Measurements from ENCODE around the gene SMIM15.
A peak's percentile ranks its signal among the peaks of the same experiment; 100 is the strongest.

SMIM15 gene

DNA sequence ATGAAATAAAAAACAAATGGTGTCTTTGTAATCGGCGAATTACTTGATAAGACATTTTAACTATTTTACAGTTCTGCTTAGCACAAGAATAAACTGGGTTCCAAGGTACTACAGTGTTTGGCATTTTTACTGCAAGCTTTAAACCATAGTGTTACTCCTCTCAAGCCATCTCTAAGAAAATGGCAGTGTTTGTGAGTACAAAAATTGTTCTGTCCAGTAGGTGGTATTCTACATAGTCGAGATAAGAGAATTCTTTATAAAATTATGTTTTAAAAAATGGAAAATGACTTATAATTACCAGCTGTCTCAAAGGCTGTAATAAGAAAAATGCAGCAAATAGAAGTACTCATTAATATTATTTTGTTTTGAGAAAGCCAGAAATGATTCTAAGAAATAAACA lies 3.2 kb downstream of the SMIM15 start:
- DNase-seq: peak; percentile 24

DNA sequence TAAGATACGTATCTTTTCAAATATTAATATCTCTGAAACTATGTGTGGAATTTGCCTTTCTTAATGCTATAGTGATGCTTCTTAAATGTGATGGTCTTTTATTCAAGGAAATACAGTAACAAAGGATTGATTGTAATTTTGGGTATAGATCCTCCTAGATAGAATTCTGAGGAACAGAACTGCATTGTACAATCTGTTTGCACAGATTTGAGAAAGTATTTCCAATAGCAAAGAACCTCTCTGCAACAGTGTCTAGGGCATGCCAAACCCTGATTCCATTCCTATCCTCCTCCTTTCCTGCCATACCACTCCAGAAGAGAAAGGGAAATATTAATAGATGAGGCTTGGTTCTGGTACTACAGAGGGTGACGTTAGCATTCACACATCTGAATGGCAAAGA lies 10.4 kb downstream of the SMIM15 start:
- DNase-seq: no peak

- DNase-seq: no peak
Measured at GRCh38 chr5:61148515-61148914, 13.8 kb downstream of the SMIM15 start.

GRCh38 chr5:61142811-61143210 lies 19.5 kb downstream of the SMIM15 start:
- DNase-seq: no peak

GRCh38 chr5:61142391-61142790 lies 19.9 kb downstream of the SMIM15 start:
- no peak for DNase-seq

DNA sequence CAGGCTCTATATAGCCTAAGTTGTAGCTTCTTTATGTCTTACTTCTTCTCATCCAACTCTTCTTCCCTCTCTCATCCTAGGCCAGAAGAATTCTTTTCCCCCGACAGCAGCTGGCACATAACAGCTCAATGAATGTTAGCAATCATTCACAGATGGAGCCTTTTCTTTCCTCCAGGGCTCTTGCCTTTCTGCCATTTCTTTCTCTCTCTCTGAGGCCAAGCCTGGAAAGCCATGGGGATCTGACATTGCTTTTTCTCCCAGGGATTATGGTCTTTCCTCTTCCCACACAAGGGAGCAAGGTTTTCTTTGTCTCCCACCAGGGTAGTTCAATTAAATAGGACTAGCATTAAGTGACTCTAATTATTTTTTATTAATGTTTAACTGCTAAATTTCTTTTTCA lies 20.5 kb downstream of the SMIM15 start:
- no peak for DNase-seq

- DNase-seq: no peak
Measured at GRCh38 chr5:61139931-61140330, 22.3 kb downstream of the SMIM15 start.

DNA sequence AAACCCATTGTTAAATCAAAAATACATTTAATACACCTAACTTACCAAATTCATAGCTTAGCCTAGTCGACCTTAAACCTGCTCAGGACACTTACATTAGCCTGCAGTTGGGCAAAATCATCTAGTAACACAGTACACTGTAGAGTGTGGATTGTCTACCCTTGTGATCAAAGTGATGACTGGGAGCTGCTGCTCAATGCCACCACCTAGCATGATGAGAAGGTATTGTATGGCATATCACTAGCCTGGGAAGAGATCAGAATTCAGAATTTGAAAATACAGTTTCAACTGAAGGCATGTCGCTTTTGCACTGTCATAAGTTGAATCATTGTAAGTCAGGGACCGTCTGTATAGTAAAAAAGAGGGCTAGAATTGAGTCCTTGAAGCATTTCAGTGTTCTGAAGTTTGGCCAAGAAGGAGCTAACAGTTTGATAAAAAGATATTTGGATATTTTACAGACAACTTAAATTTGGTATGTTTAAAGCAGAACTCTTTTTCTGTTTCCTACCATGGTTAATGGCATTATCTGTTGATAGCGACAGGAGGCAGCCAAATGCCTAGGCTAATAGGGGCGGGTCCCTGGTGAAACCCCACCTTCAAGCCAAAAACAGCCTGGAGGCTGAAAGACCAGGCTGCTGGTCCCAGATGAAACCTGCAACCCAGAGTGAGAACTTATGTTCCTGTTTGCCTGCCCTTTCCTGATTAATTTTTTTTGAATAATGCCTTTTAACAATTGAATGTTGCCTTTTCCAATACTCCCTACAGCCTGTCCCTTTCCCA lies 23.0 kb downstream of the SMIM15 start:
- DNase-seq: peak; percentile 53

GRCh38 chr5:61137835-61138234 lies 24.4 kb downstream of the SMIM15 start:
- DNase-seq: no peak

GRCh38 chr5:61132559-61132958 lies 29.7 kb downstream of the SMIM15 start:
- DNase-seq: no peak

DNA sequence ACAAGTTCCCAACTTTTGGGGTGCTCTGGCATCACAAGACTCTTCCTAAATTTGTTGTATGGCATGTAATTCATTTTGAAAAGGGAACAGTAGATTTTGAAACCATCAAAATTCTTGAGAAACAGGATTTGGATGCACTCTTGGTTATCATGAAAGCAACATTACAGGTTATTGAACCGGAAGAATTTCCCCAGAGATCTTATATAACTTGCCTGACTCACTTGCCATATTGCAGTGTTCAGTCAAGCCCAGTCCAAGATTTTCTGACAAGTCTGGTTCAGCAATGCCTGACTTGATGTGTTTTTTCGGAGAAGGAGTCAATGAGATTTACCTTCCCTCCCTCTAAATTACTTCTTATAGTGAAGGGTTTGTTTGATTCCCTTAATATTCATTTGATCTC lies 32.0 kb downstream of the SMIM15 start:
- DNase-seq: no peak

GRCh38 chr5:61123145-61123544 lies 39.1 kb downstream of the SMIM15 start:
- no peak for DNase-seq

DNA sequence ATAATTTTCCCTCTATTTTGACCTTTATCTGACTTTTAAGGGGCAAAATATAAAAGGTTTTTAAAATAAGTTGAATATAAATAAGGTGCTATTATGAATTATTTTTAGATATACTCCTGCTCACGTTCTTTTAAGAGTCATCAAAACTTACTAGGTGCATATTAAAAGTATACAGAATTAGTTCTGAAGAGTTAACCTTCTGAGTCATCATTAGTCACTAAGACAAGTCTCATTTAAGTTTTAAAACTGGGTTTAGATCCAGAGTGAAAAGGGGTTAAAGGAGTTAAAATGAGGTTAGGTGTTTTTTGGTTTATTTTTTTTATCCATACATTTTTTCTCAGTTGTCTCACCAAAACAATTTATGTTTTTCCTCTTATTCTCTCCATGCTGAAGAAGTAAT lies 41.7 kb downstream of the SMIM15 start:
- no peak for DNase-seq

- DNase-seq: no peak
Measured at GRCh38 chr5:61119066-61119465, 43.2 kb downstream of the SMIM15 start.

DNA sequence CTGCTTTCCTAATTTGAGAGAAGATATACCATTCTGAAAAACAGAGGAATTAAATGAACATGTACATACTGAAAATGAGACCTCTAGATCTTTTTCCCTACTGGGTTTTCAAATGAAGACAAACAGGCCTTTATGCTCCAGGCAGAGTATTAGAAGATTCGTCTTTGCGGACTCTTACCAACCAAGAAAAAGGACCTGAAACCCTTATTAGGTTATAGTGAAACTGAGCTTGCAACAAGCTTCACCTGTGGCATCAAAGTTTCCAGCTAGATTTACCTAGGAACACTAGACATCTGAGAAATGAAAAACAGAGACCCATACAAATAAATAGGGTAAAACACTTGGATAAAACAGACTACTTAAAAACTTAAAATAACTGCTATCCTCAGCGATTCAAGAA lies 46.3 kb downstream of the SMIM15 start:
- no peak for DNase-seq

- no peak for DNase-seq
Measured at GRCh38 chr5:61114441-61114840, 47.8 kb downstream of the SMIM15 start.
